Lower leg skin (tissue), 3 donors: Measurements from ENCODE around the gene FRAS1.

Experiments
- CTCF ChIP-seq, 3 donors: fragments of 450-650 bp; IDR thresholded peaks; one replicate each; pipeline ENCODE4 v1.5.1; 2016; ENCODE audit warnings: antibody characterized with exemption in 3 of 3, mild to moderate bottlenecking in 3 of 3, moderate library complexity in 2 of 3
- POLR2A ChIP-seq, 2 donors: fragments of 450-650 bp; IDR thresholded peaks; one replicate each; pipeline ENCODE4 v1.6.1; 2016 to 2017; ENCODE audit warnings: antibody characterized with exemption in 2 of 2, mild to moderate bottlenecking in 1 of 2, moderate library complexity in 1 of 2

GRCh38 chr4:78120144-78120880 is 63.2 kb downstream of the FRAS1 start:
- TF ChIP-seq CTCF (IDR thresholded peaks at IDR 0.05) (no peak), POLR2A (IDR thresholded peaks at IDR 0.05) (no peak)
